ENCODE data around the gene GRAP2.

The GRAP2 gene

GRCh38 chr22:39997939-39998726 lies 97.2 kb downstream of the GRAP2 start:
- in situ Hi-C loops (cut with HindIII; ENCODE audit: low pct_ligation_motif_present, low pct_unique_long_range_greater_than_20kb, low sequenced_read_pairs): no loop called here
- no peak for DNase-seq

DNA sequence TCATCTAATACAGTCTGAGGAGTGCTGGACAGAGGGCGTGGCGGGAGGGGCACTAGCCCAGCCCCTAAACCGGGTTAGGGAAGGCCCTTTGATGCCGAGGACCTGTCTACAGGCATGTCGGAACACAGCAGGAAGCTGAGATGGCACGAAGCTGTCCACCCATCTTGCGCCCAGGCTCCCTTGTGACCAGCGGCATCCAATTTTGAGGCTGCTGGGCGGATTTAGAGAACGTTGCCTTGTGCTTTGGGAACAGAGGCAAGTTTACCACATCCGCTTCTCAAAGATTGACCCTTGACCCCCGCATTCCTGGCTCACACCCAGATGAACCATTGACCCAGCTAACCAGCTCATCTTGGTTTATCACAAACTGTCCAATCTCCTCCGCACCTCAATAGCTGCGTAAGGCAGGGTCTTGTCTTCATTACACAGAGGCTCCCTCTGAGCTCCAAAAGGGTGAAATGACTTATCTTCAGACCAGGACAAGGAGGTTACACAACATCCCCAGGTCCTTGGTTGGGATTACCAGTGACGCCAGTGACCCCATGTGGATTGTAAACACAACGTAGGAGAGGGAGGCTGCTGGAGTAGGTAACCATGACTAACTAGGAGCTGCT lies 98.4 kb downstream of the GRAP2 start:
- in situ Hi-C loops (cut with HindIII; ENCODE audit: low pct_ligation_motif_present, low pct_unique_long_range_greater_than_20kb, low sequenced_read_pairs): no loop called here
- DNase-seq: no peak

DNA sequence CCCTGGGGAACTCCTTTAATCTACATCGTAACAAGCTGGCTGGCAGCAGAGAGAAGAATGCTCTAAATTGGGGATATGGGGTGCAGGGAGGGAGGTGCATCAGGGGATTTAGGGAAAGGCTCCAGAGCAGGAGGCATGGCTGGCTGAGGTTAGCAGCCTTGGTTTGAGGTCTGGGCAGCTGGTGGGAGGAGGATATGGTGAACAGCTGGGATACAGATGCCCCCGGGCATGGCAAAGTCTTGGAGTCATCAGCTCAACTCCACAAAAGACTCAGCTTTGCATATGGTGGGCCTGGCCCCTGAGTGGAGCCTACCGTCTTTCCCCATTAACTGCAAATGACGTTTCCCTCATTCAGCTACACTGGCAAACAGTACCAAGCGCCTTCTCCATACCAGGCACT lies 99.3 kb downstream of the GRAP2 start:
- no peak for DNase-seq
- in situ Hi-C loops (cut with HindIII; ENCODE audit: low pct_ligation_motif_present, low pct_unique_long_range_greater_than_20kb, low sequenced_read_pairs): no loop called here

GRCh38 chr22:40001106-40001505 lies 100.2 kb downstream of the GRAP2 start:
- in situ Hi-C loops (cut with HindIII; ENCODE audit: low pct_ligation_motif_present, low pct_unique_long_range_greater_than_20kb, low sequenced_read_pairs): no loop called here
- DNase-seq: no peak

DNA sequence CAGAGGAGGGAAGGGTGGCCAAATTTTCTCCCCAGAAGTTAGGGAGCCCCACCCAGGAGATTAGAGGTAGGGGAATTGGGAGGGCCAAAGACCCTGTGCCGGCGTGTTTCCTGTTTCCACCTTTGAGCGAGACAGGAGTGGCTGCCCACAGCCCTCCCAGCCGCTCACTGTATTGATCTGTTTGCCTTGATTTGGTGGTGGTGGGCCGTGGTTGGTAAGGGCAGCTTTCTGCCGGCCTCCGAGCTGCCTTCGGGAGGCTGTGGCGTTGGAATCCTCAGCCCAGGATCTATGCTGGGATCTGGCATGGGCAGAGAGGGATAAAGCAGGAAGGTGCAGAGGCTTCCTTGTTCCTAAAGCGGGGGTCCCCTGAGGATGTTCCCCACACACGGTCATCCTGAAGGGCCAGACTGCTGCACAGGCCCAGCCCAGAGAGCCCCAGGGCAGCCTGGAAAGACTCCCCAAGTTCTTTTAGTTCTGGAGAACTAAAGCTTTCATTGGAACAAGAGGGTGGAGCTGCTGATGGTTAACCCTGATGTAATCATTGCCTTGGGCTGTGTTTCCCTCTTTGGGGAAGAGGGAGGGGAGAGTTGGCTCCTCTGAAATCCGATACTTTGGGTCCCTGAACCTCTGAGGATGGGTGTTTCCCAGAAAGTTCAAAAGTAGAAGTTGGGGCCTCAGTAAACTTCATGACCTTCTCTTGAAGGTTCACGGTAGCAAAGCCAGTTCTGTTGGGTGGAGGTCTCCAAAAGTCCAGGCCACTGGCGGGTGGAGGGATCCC lies 101.1 kb downstream of the GRAP2 start:
- no peak for DNase-seq
- in situ Hi-C loops (cut with HindIII; ENCODE audit: low pct_ligation_motif_present, low pct_unique_long_range_greater_than_20kb, low sequenced_read_pairs): no loop called here

- in situ Hi-C loops (cut with HindIII; ENCODE audit: low pct_ligation_motif_present, low pct_unique_long_range_greater_than_20kb, low sequenced_read_pairs): no loop called here
- no peak for DNase-seq
These were observed 102.2 kb downstream of the GRAP2 start for GRCh38 chr22:40002935-40003715.

DNA sequence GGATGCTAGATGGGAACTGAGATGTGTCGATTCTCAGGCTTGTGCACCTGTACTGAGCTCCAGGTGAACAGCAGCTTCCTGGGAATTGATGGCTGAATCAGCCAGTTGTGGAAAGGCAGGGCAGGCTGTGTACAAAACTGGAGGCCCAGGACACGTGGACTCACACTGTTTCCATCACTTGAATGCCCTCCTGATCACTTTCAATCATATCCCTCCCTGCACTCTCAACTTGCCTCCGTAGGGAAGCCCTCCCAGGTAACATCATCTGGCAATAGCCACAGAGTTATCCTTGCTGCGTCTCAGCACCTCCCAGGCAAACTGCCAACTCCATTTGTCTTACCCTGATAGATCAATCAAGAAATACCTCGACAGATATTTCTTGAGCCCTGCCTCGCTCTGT lies 104.0 kb downstream of the GRAP2 start:
- in situ Hi-C loops (cut with HindIII; ENCODE audit: low pct_ligation_motif_present, low pct_unique_long_range_greater_than_20kb, low sequenced_read_pairs): no loop called here
- DNase-seq: no peak

DNA sequence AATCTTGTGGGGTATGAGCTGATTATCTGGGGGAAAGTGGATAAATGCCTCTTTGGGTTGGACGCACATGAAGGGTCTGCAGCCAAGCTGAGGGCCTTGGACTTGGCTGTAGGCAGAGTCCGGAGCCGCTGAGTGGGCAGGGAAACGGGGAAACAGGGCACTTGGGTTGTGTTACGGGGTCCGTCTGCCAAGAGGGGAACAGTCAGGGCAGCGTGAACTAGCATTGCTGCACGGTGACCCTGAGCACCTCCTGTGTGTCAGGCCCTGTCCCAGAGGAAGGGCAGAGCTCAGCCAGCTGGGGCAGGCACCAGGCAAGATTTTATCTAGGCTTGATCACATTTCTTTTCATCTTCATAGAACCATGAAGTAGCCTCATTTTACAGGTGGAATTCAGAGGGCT lies 105.8 kb downstream of the GRAP2 start:
- in situ Hi-C loops (cut with HindIII; ENCODE audit: low pct_ligation_motif_present, low pct_unique_long_range_greater_than_20kb, low sequenced_read_pairs): no loop called here
- no peak for DNase-seq

DNA sequence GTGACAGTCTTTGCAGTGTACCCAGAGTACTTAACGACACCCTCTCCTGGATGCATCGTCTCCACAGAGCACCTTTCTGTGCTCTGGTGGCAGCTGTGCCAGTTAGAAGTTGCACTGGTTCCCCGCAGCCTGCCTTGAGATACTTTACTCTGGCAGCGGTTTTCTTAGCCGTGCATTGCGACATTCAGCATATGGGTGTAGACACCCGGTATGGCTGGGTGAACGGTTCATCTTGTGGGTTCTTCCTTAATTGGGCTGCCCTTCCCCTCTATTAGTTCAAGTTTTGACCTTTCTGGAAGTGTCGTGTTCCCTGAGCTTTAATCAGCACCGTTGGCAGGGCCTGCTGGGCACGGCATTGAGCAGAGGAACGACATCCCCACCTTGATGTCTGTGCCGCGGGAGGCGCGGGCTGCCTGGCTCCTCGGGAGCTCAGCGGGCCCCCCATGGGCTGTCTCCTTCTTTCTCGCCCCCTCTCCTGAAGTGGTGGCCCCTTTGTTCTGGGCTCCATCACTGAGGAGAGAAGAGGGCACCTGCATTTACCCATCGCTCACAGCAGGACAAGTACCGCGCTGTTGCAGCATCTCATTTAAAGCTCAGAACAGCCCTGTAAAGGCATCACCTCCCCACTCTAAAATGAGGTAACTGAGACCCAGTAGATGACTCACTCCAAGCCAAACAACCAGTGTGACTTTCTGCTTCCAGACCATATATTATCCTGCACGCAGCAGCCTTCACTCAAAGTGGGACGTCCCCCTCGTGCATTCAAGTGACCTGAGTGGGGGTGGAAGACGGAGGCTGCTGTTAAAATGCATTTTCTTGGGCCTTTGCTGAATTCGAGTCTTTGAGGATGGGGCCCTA lies 107.2 kb downstream of the GRAP2 start:
- in situ Hi-C loops (cut with HindIII; ENCODE audit: low pct_ligation_motif_present, low pct_unique_long_range_greater_than_20kb, low sequenced_read_pairs): no loop called here
- DNase-seq: no peak

GRCh38 chr22:40008726-40009291 lies 107.9 kb downstream of the GRAP2 start:
- in situ Hi-C loops (cut with HindIII; ENCODE audit: low pct_ligation_motif_present, low pct_unique_long_range_greater_than_20kb, low sequenced_read_pairs): no loop called here
- DNase-seq: no peak

DNA sequence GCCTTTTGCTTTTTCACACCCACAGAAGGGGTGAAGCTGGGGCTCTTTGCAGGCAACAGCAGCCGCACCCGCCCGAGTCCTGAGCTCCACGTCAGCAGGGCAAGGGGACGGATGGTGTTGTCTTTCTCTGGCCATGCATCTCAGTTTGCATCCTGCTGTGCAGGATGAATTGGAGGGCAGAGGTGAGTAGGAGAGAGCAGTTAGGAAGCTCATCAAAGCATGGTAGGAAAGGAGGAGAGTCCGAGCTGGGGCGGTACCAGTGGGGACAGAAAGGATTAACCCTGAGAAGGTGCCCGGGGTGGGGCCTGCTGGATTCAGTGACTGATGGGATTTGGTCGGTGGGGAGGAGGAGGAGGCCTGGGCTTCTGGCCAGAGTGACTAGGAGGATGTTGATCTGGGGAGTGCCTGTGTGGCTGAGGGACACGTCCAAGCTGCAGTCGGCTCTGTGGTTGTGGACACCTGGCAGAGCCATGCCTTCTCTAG lies 108.4 kb downstream of the GRAP2 start:
- in situ Hi-C loops (cut with HindIII; ENCODE audit: low pct_ligation_motif_present, low pct_unique_long_range_greater_than_20kb, low sequenced_read_pairs): no loop called here
- no peak for DNase-seq

GRCh38 chr22:40009951-40010671 lies 109.2 kb downstream of the GRAP2 start:
- DNase-seq: no peak
- in situ Hi-C loops (cut with HindIII; ENCODE audit: low pct_ligation_motif_present, low pct_unique_long_range_greater_than_20kb, low sequenced_read_pairs): no loop called here

DNA sequence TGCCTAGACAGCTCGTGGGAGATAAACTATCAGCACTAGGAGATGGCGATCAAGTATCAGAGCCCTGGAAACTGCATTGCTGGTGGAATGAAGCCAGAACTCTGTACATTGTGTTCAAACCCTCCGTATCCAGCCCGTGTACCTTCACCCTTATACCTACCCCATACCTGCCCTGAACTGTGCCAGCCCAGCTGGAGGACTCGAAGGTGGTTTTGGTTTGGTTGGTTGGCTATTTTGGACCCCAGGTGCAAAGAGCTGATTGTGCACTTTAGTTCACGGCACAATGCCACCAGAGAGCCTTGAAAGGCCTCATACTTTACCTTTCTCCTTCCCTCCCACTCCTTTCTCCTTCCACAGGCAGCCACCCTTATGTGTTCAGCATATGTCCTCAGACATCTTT lies 109.9 kb downstream of the GRAP2 start:
- in situ Hi-C loops (cut with HindIII; ENCODE audit: low pct_ligation_motif_present, low pct_unique_long_range_greater_than_20kb, low sequenced_read_pairs): no loop called here
- no peak for DNase-seq

DNA sequence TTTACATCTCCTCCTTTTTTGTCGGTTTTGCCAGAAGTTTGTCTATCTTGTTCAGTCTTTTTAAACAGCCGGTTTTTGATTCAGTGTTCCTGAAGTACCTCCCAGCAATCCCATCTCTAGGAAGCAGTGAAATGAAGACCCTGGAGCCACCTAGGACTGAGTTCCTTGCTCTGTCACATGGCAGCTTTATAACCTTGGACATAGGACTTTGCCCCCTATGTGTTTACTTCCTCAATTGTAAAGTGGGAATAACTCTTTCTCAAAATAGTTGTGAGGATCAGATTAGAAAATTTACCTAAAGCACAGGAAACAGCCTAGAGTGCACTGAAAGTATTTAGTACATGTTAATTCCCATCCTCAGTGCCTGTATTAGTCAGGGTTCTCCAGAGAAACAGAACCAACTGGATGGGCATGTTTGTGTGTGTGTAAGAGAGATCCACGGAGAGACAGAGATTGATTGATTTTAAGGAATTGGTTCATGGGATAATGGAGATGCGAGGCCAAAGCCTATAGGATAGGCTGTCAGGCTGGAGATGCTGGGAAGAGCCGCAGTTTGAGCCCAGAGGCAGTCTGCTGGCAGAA lies 113.9 kb downstream of the GRAP2 start:
- in situ Hi-C loops (cut with HindIII; ENCODE audit: low pct_ligation_motif_present, low pct_unique_long_range_greater_than_20kb, low sequenced_read_pairs): no loop called here
- DNase-seq: no peak

DNA sequence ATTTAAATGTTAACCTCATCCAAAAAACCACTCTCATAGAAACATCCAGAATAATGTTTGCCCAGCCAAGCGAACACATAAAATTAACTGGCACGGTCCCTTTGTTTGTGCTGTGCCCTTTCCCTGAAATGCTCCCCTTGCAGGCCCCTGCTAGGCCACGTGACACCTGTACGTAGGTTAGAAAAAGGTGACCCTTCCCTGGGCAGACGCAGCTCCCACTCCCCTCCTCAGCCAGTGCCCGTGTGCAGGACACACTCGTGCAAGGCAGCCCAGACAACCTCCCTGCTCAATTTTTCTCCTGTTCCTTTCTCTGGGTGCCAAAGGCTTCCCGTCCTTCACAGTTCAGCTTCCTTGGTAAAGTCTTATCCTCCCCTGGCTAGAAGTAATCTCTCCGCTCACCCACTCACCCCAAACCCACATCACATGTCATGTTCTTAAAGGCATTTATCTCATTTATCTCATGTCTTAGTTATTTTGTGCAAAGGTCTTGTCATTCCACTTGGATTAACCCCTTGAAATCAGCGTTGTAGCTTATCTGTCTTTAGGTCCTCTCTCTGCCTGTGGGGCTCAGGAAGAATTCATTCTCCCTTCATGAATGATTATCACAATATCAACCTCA lies 114.6 kb downstream of the GRAP2 start:
- in situ Hi-C loops (cut with HindIII; ENCODE audit: low pct_ligation_motif_present, low pct_unique_long_range_greater_than_20kb, low sequenced_read_pairs): no loop called here
- no peak for DNase-seq

DNA sequence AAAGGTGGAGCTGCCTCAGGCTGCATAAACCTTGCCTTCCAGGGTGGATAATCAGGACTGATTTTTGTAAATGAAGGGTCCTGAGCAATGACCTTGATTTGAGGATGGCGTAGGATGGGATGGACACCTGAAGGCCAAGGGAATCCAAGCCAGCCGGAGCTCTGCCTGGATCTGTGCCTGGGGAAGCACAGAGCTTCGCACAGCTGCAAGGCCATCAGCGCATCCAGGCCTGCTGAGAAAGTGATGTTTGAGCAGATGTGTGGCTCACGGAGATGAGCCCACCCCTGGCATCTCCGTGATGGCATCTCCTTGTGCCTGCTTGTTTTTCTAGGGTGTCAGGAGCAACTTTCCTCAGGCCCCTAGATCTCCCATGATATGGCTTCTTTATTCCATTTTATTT lies 117.2 kb downstream of the GRAP2 start:
- in situ Hi-C loops (cut with HindIII; ENCODE audit: low pct_ligation_motif_present, low pct_unique_long_range_greater_than_20kb, low sequenced_read_pairs): no loop called here
- no peak for DNase-seq

All from ACHN (cell line).